ENCODE data around the gene TWIST2. TPM values are rescaled to one million over a fixed set of nuclear protein-coding genes. Genes with fewer than 3 reads are reported as not detected.

Gene TWIST2
- total RNA-seq, 2 experiments from 2014 or later, result not detected

- no peak for DNase-seq
- H3K9me3 ChIP-seq (ENCODE audit: control insufficient read depth in 1 of 2, insufficient read depth in 1 of 2, low read length in 2 of 2), result peaks cover 0 to 7% of the 10 kb centered on the region in 2 experiments
- no peaks in the 10 kb centered on the region for H3K4me1 ChIP-seq (ENCODE audit: insufficient read depth, low read length)
- no peaks in the 10 kb centered on the region for H3K27me3 ChIP-seq (ENCODE audit: control insufficient read depth in 1 of 2, insufficient read depth in 2 of 2, low read length in 2 of 2)
- TF ChIP-seq CTCF (IDR thresholded peaks at IDR 0.05), result no peak
- ChIA-PET POLR2A (no interaction called here), CTCF (no interaction called here)
- Mint-ChIP-seq H3K9me3 (no peaks in the 10 kb centered on the region), H3K27ac (no peak overlapping the region), H3K27me3 (peaks cover 18% of the 10 kb centered on the region), H3K4me3 (no peak overlapping the region), H3K36me3 (ENCODE audit: low read depth) (no peaks in the 10 kb centered on the region), H3K4me1 (ENCODE audit: low read depth) (no peaks in the 10 kb centered on the region)
- intact Hi-C loops (cut with DNase I, micrococcal nuclease), result no loop called here
- H3K27ac ChIP-seq (ENCODE audit: low read depth in 1 of 2, low read length in 2 of 2), result no peak overlapping the region
- no peak overlapping the region for H3K4me3 ChIP-seq (ENCODE audit: low read length)
- H3K36me3 ChIP-seq (ENCODE audit: insufficient read depth, low read length), result no peaks in the 10 kb centered on the region
- ATAC-seq (ENCODE audit: poor library complexity), result no peak
Observed at GRCh38 chr2:238870261-238870660, 22.4 kb downstream of the TWIST2 start.

- Histone ChIP-seq H3K9me3 (ENCODE audit: control insufficient read depth in 1 of 2, insufficient read depth in 1 of 2, low read length in 2 of 2) (peaks cover 0 to 9% of the 10 kb centered on the region in 2 experiments), H3K4me1 (ENCODE audit: insufficient read depth, low read length) (no peaks in the 10 kb centered on the region), H3K36me3 (ENCODE audit: insufficient read depth, low read length) (no peaks in the 10 kb centered on the region), H3K4me3 (ENCODE audit: low read length) (no peak overlapping the region), H3K27ac (ENCODE audit: low read depth in 1 of 2, low read length in 2 of 2) (no peak overlapping the region), H3K27me3 (ENCODE audit: control insufficient read depth in 1 of 2, insufficient read depth in 2 of 2, low read length in 2 of 2) (no peaks in the 10 kb centered on the region)
- Mint-ChIP-seq H3K4me3 (no peak overlapping the region), H3K36me3 (ENCODE audit: low read depth) (no peaks in the 10 kb centered on the region), H3K27ac (no peak overlapping the region), H3K9me3 (no peaks in the 10 kb centered on the region), H3K27me3 (peaks cover 28% of the 10 kb centered on the region), H3K4me1 (ENCODE audit: low read depth) (no peaks in the 10 kb centered on the region)
- no peak for ATAC-seq (ENCODE audit: poor library complexity)
- no peak for DNase-seq
- TF ChIP-seq CTCF (IDR thresholded peaks at IDR 0.05), result no peak
- POLR2A ChIA-PET, result no interaction called here
- CTCF ChIA-PET, result no interaction called here
- intact Hi-C loops (cut with DNase I, micrococcal nuclease), result no loop called here
Observed at GRCh38 chr2:238872026-238872425, 24.1 kb downstream of the TWIST2 start.

GRCh38 chr2:238872628-238873380 lies 24.9 kb downstream of the TWIST2 start:
- no peaks in the 10 kb centered on the region for H3K9me3 Mint-ChIP-seq
- no peaks in the 10 kb centered on the region for H3K4me1 Mint-ChIP-seq (ENCODE audit: low read depth)
- Histone ChIP-seq H3K9me3 (ENCODE audit: control insufficient read depth in 1 of 2, insufficient read depth in 1 of 2, low read length in 2 of 2) (peaks cover 0 to 10% of the 10 kb centered on the region in 2 experiments), H3K36me3 (ENCODE audit: insufficient read depth, low read length) (no peaks in the 10 kb centered on the region), H3K4me3 (ENCODE audit: low read length) (no peak overlapping the region), H3K4me1 (ENCODE audit: insufficient read depth, low read length) (no peaks in the 10 kb centered on the region), H3K27ac (ENCODE audit: low read depth in 1 of 2, low read length in 2 of 2) (no peak overlapping the region), H3K27me3 (ENCODE audit: control insufficient read depth in 1 of 2, insufficient read depth in 2 of 2, low read length in 2 of 2) (no peaks in the 10 kb centered on the region)
- ChIA-PET CTCF (no interaction called here), POLR2A (no interaction called here)
- no peak for DNase-seq
- H3K4me3 Mint-ChIP-seq, result no peak overlapping the region
- H3K27me3 Mint-ChIP-seq, result peaks cover 28% of the 10 kb centered on the region
- intact Hi-C loops (cut with DNase I, micrococcal nuclease), result no loop called here
- ATAC-seq (ENCODE audit: poor library complexity), result no peak
- no peak overlapping the region for H3K27ac Mint-ChIP-seq
- TF ChIP-seq CTCF (IDR thresholded peaks at IDR 0.05), result no peak
- H3K36me3 Mint-ChIP-seq (ENCODE audit: low read depth), result no peaks in the 10 kb centered on the region
